ENCODE results near the gene STXBP5L.

DNA sequence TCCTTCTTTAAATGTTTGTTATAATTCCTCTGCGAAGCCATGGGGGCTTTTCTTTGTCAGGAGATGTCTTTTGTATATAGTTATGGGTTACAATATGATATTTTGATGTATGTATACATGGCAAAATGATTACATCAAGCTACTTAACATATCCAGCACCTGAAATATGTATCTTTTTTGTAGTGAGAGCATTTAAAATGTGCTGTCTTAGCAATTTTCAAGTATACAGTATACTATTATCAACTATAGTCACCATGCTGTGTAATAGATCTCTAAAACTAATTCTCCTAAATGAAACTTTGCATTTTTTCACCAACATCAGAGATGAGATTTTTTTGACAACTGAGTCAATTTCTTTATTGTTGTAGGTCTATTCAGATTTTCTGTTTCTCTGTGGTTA is 77.2 kb downstream of the STXBP5L start:
- TF ChIP-seq POLR2A (IDR thresholded peaks at IDR 0.05; ENCODE audit: low read depth): no peak
- TF ChIP-seq, protein P1, sequence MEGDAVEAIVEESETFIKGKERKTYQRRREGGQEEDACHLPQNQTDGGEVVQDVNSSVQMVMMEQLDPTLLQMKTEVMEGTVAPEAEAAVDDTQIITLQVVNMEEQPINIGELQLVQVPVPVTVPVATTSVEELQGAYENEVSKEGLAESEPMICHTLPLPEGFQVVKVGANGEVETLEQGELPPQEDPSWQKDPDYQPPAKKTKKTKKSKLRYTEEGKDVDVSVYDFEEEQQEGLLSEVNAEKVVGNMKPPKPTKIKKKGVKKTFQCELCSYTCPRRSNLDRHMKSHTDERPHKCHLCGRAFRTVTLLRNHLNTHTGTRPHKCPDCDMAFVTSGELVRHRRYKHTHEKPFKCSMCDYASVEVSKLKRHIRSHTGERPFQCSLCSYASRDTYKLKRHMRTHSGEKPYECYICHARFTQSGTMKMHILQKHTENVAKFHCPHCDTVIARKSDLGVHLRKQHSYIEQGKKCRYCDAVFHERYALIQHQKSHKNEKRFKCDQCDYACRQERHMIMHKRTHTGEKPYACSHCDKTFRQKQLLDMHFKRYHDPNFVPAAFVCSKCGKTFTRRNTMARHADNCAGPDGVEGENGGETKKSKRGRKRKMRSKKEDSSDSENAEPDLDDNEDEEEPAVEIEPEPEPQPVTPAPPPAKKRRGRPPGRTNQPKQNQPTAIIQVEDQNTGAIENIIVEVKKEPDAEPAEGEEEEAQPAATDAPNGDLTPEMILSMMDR (IDR thresholded peaks at IDR 0.05): no peak

Data from esophagus muscularis mucosa (tissue), 3 donors.